ENCODE measurements around the gene CR1L.
"Not testable (repeated sequence)": the region's sequence is repeated elsewhere in the genome, so short reads cannot be mapped to it uniquely, and the experiment has no call there.

The CR1L gene

GRCh38 chr1:207646171-207646570, 1.2 kb downstream of the CR1L start:
- DNase-seq (ENCODE audit: low read depth), result no peak

GRCh38 chr1:207646944-207647579, 2.1 kb downstream of the CR1L start:
- no peak for DNase-seq (ENCODE audit: low read depth)

GRCh38 chr1:207647671-207648333, 2.9 kb downstream of the CR1L start:
- DNase-seq (ENCODE audit: low read depth), result no peak

- no peak for DNase-seq (ENCODE audit: low read depth)
Measured at GRCh38 chr1:207648334-207649209, 3.6 kb downstream of the CR1L start.

- DNase-seq (ENCODE audit: low read depth), result no peak
Measured at GRCh38 chr1:207649210-207649753, 4.3 kb downstream of the CR1L start.

- DNase-seq (ENCODE audit: low read depth), result no peak
Measured at GRCh38 chr1:207649865-207650580, 5.1 kb downstream of the CR1L start.

GRCh38 chr1:207651583-207651982, 6.7 kb downstream of the CR1L start:
- DNase-seq (ENCODE audit: low read depth), result no peak

GRCh38 chr1:207654320-207654719, 9.4 kb downstream of the CR1L start:
- peak; percentile 6 for DNase-seq (ENCODE audit: low read depth)

GRCh38 chr1:207658408-207658807, 13.5 kb downstream of the CR1L start:
- DNase-seq (ENCODE audit: low read depth), result no peak

GRCh38 chr1:207658904-207659485, 14.1 kb downstream of the CR1L start:
- no peak for DNase-seq (ENCODE audit: low read depth)

GRCh38 chr1:207659545-207660153, 14.7 kb downstream of the CR1L start:
- DNase-seq (ENCODE audit: low read depth), result no peak

GRCh38 chr1:207661420-207661819, 16.5 kb downstream of the CR1L start:
- DNase-seq (ENCODE audit: low read depth), result not testable (repeated sequence)

GRCh38 chr1:207666342-207666741, 21.4 kb downstream of the CR1L start:
- no peak for DNase-seq (ENCODE audit: low read depth)

GRCh38 chr1:207669528-207670009, 24.6 kb downstream of the CR1L start:
- DNase-seq (ENCODE audit: low read depth), result no peak

GRCh38 chr1:207670192-207670591, 25.3 kb downstream of the CR1L start:
- DNase-seq (ENCODE audit: low read depth), result no peak

GRCh38 chr1:207670997-207671396, 26.1 kb downstream of the CR1L start:
- no peak for DNase-seq (ENCODE audit: low read depth)

- peak; percentile 53 for DNase-seq (ENCODE audit: low read depth)
Measured at GRCh38 chr1:207672522-207673130, 27.7 kb downstream of the CR1L start.

GRCh38 chr1:207673399-207673798, 28.5 kb downstream of the CR1L start:
- no peak for DNase-seq (ENCODE audit: low read depth)

- no peak for DNase-seq (ENCODE audit: low read depth)
Measured at GRCh38 chr1:207676153-207676552, 31.2 kb downstream of the CR1L start.

GRCh38 chr1:207680590-207681388, 35.9 kb downstream of the CR1L start:
- DNase-seq (ENCODE audit: low read depth), result peak; percentile 66
